ENCODE data around the gene UBE2O.

The UBE2O gene

GRCh38 chr17:76458580-76459490 is 5.9 kb upstream of the UBE2O start:
- no peaks in the 10 kb centered on the region for H4K20me1 ChIP-seq (ENCODE audit: control insufficient read depth, insufficient read depth, low read depth, low read length)
- H3K36me3 ChIP-seq (ENCODE audit: control insufficient read depth, low read length), result no peaks in the 10 kb centered on the region
- H3K79me2 ChIP-seq (ENCODE audit: control insufficient read depth, low read length), result no peaks in the 10 kb centered on the region
- H3K4me3 ChIP-seq (ENCODE audit: low read length), result no peak overlapping the region
- no peaks in the 10 kb centered on the region for H3K9me2 ChIP-seq (replicated peaks; ENCODE audit: control insufficient read depth, low read length)
- no peaks in the 10 kb centered on the region for H3K27me3 ChIP-seq (ENCODE audit: control insufficient read depth, low read length)
- peaks cover 4% of the 10 kb centered on the region for H3K4me1 ChIP-seq (ENCODE audit: control insufficient read depth, low read length)
- H3K9me3 ChIP-seq (ENCODE audit: control insufficient read depth, insufficient read depth, low read length), result no peaks in the 10 kb centered on the region
- no peak overlapping the region for H3K27ac ChIP-seq (ENCODE audit: low read depth, low read length)
- H3K4me2 ChIP-seq (ENCODE audit: low read length), result no peak overlapping the region
- no peaks in the 10 kb centered on the region for H3F3A ChIP-seq (ENCODE audit: control insufficient read depth, insufficient read depth)
- TF ChIP-seq CTCF (IDR thresholded peaks at IDR 0.05; ENCODE audit: low read depth, low read length, poor library complexity, severe bottlenecking) (peak; percentile 82), EZH2phosphoT487 (IDR thresholded peaks at IDR 0.05; ENCODE audit: borderline replicate concordance, low read length) (no peak)

DNA sequence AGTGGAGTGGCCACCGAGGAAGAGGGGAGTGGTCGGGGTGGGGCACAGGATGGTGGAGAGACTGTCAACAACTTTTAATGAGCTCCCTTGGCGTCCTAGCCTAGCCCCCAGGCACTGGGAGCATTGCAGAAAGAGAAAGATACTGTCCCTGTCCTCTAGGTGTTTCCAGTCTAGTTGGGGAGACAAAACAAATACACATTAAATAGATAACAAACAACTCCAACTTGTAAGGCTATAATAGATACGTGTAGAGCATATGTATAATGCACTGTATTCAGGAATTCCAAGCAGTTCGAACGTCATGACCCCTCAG is 435 bp upstream of the UBE2O start:
- Histone ChIP-seq H4K20me1 (ENCODE audit: control insufficient read depth, insufficient read depth, low read depth, low read length) (peaks cover 27% of the 10 kb centered on the region), H3K4me2 (ENCODE audit: low read length) (peak overlapping the region; percentile 48), H3K4me3 (ENCODE audit: low read length) (peak overlapping the region; percentile 91), H3K79me2 (ENCODE audit: control insufficient read depth, low read length) (peaks cover 45% of the 10 kb centered on the region), H3K27me3 (ENCODE audit: control insufficient read depth, low read length) (no peaks in the 10 kb centered on the region), H3K36me3 (ENCODE audit: control insufficient read depth, low read length) (peaks cover 11% of the 10 kb centered on the region), H3K9me2 (replicated peaks; ENCODE audit: control insufficient read depth, low read length) (no peaks in the 10 kb centered on the region), H3K9me3 (ENCODE audit: control insufficient read depth, insufficient read depth, low read length) (no peaks in the 10 kb centered on the region), H3F3A (ENCODE audit: control insufficient read depth, insufficient read depth) (peaks cover 4% of the 10 kb centered on the region; the same call in 1 of the 2 replicates), H3K27ac (ENCODE audit: low read depth, low read length) (no peak overlapping the region), H3K4me1 (ENCODE audit: control insufficient read depth, low read length) (peaks cover 38% of the 10 kb centered on the region)
- TF ChIP-seq EZH2phosphoT487 (IDR thresholded peaks at IDR 0.05; ENCODE audit: borderline replicate concordance, low read length) (no peak), CTCF (IDR thresholded peaks at IDR 0.05; ENCODE audit: low read depth, low read length, poor library complexity, severe bottlenecking) (peak; percentile 5)

- H3K79me2 ChIP-seq (ENCODE audit: control insufficient read depth, low read length), result peaks cover 57% of the 10 kb centered on the region
- H3K27ac ChIP-seq (ENCODE audit: low read depth, low read length), result no peak overlapping the region
- H4K20me1 ChIP-seq (ENCODE audit: control insufficient read depth, insufficient read depth, low read depth, low read length), result peaks cover 33% of the 10 kb centered on the region
- no peaks in the 10 kb centered on the region for H3K27me3 ChIP-seq (ENCODE audit: control insufficient read depth, low read length)
- peak overlapping the region; percentile 99 for H3K4me2 ChIP-seq (ENCODE audit: low read length)
- H3F3A ChIP-seq (ENCODE audit: control insufficient read depth, insufficient read depth), result peaks cover 4% of the 10 kb centered on the region; the same call in 1 of the 2 replicates
- H3K4me1 ChIP-seq (ENCODE audit: control insufficient read depth, low read length), result peaks cover 47% of the 10 kb centered on the region
- peaks cover 11% of the 10 kb centered on the region for H3K36me3 ChIP-seq (ENCODE audit: control insufficient read depth, low read length)
- no peaks in the 10 kb centered on the region for H3K9me2 ChIP-seq (replicated peaks; ENCODE audit: control insufficient read depth, low read length)
- TF ChIP-seq EZH2phosphoT487 (IDR thresholded peaks at IDR 0.05; ENCODE audit: borderline replicate concordance, low read length) (no peak), CTCF (IDR thresholded peaks at IDR 0.05; ENCODE audit: low read depth, low read length, poor library complexity, severe bottlenecking) (no peak)
- H3K4me3 ChIP-seq (ENCODE audit: low read length), result peak overlapping the region; percentile 91
- no peaks in the 10 kb centered on the region for H3K9me3 ChIP-seq (ENCODE audit: control insufficient read depth, insufficient read depth, low read length)
Observed at GRCh38 chr17:76452127-76452659, 759 bp downstream of the UBE2O start.
